ENCODE data around the gene CD59.

- no peak for TF ChIP-seq ELK1 (IDR thresholded peaks at IDR 0.05; ENCODE audit: borderline replicate concordance, low read depth, low read length)
- no peak for TF ChIP-seq POLR2A (IDR thresholded peaks at IDR 0.05; ENCODE audit: low read depth, low read length)
- no peak for TF ChIP-seq SMC3 (IDR thresholded peaks at IDR 0.05; ENCODE audit: low read depth, low read length)
- TF ChIP-seq CTCF (conservative IDR thresholded peaks at IDR 0.05; ENCODE audit: low read depth, low read length): no peak
- no peak for TF ChIP-seq RAD21 (IDR thresholded peaks at IDR 0.05; ENCODE audit: low read length)
- peak; percentile 50 for TF ChIP-seq MAFK (IDR thresholded peaks at IDR 0.05; ENCODE audit: low read depth, low read length)
- no peak for TF ChIP-seq CEBPB (IDR thresholded peaks at IDR 0.05; ENCODE audit: low read depth, low read length)
- TF ChIP-seq RCOR1 (IDR thresholded peaks at IDR 0.05; ENCODE audit: insufficient replicate concordance, low read length): no peak
Observed at GRCh38 chr11:33753304-33753967, 17.2 kb upstream of the CD59 start.
